Neuronal stem cell (in vitro differentiated cells): ENCODE data around the gene FHIT.

Source experiments
- DNase-seq: peaks from one replicate; pipeline ENCODE4 v3.0.0-alpha.2; 2013; ENCODE audit warnings: low spot score
- H2AFZ ChIP-seq: one replicate; pipeline ENCODE4 v1.6.1; 2013; ENCODE audit warnings: mild to moderate bottlenecking, low read length, inconsistent platforms
- H2AK5ac ChIP-seq: 2 replicates; pipeline ENCODE4 v1.6.1; 2013; ENCODE audit warnings: low read depth, mild to moderate bottlenecking, inconsistent platforms, low read length, moderate library complexity, mixed read lengths
- H2BK120ac ChIP-seq: 2 replicates; pipeline ENCODE4 v1.6.1; 2013; ENCODE audit warnings: low read depth, mild to moderate bottlenecking, inconsistent platforms, low read length, moderate library complexity, mixed read lengths
- H2BK12ac ChIP-seq: one replicate; pipeline ENCODE4 v1.6.1; 2013; ENCODE audit warnings: low read length, inconsistent platforms
- H2BK15ac ChIP-seq: 2 replicates; pipeline ENCODE4 v1.6.1; 2013; ENCODE audit warnings: mild to moderate bottlenecking, low read length, inconsistent platforms, mixed read lengths
- H2BK5ac ChIP-seq: one replicate; pipeline ENCODE4 v1.6.1; 2013; ENCODE audit warnings: inconsistent platforms, mild to moderate bottlenecking, low read length, moderate library complexity
- H3K14ac ChIP-seq: one replicate; pipeline ENCODE4 v1.6.1; 2013; ENCODE audit warnings: low read length, inconsistent platforms
- H3K18ac ChIP-seq: 2 replicates; pipeline ENCODE4 v1.6.1; 2013; ENCODE audit warnings: low read length, inconsistent platforms
- H3K23ac ChIP-seq: 2 replicates; pipeline ENCODE4 v1.6.1; 2013; ENCODE audit warnings: low read depth, mild to moderate bottlenecking, mixed read lengths, low read length, inconsistent platforms; ENCODE audit not compliant: poor library complexity
- H3K27ac ChIP-seq: replicated peaks from 3 replicates; pipeline ENCODE4 v1.5.1; 2013; ENCODE audit warnings: low read length, inconsistent platforms
- H3K27me3 ChIP-seq, 3 experiments: 2 replicates each; pipeline ENCODE4 v1.6.1; 2013; ENCODE audit warnings: low read length in 3 of 3, mild to moderate bottlenecking in 2 of 3, inconsistent platforms in 1 of 3, low read depth in 1 of 3, mixed read lengths in 1 of 3, moderate library complexity in 1 of 3; ENCODE audit not compliant: control insufficient read depth in 3 of 3, insufficient read depth in 3 of 3
- H3K36me3 ChIP-seq, 2 donors: replicated peaks in 1 of 2; 2 replicates each; pipeline ENCODE4 v1.6.1; 2013; ENCODE audit warnings: low read length in 2 of 2; ENCODE audit not compliant: control insufficient read depth in 2 of 2, insufficient read depth in 2 of 2
- H3K4ac ChIP-seq: 2 replicates; pipeline ENCODE4 v1.6.1; 2013; ENCODE audit warnings: inconsistent platforms, mild to moderate bottlenecking, low read length, moderate library complexity
- H3K4me1 ChIP-seq, 2 donors: 1 replicate in 1 of 2; 2 replicates in 1 of 2; pipeline ENCODE4 v1.6.1; 2013; ENCODE audit warnings: low read length in 2 of 2, low read depth in 1 of 2; ENCODE audit not compliant: control insufficient read depth in 2 of 2, insufficient read depth in 1 of 2
- H3K4me2 ChIP-seq: one replicate; pipeline ENCODE4 v1.6.1; 2013; ENCODE audit warnings: mild to moderate bottlenecking, low read length, inconsistent platforms; ENCODE audit not compliant: insufficient read depth, poor library complexity, severe bottlenecking
- H3K4me3 ChIP-seq, 2 donors: 2 replicates each; pipeline ENCODE4 v1.5.1; 2013; ENCODE audit warnings: low read length in 2 of 2, mild to moderate bottlenecking in 2 of 2, inconsistent platforms in 1 of 2, moderate library complexity in 1 of 2
- H3K79me1 ChIP-seq: one replicate; pipeline ENCODE4 v1.6.1; 2013; ENCODE audit warnings: low read depth, mild to moderate bottlenecking, inconsistent platforms, low read length, moderate library complexity
- H3K9ac ChIP-seq: one replicate; pipeline ENCODE4 v1.6.1; 2013; ENCODE audit warnings: mild to moderate bottlenecking, low read depth, low read length, inconsistent platforms; ENCODE audit not compliant: poor library complexity
- H3K9me3 ChIP-seq, 2 donors: replicated peaks in 1 of 2; 2 replicates each; pipeline versions ENCODE3 to v1.6.1; 2013; ENCODE audit warnings: low read length in 2 of 2, mild to moderate bottlenecking in 2 of 2, inconsistent platforms in 1 of 2, low read depth in 1 of 2, mixed read lengths in 1 of 2, moderate library complexity in 1 of 2; ENCODE audit not compliant: control insufficient read depth in 2 of 2, insufficient read depth in 1 of 2
- H4K8ac ChIP-seq: one replicate; pipeline ENCODE4 v1.6.1; 2013; ENCODE audit warnings: low read depth, mild to moderate bottlenecking, inconsistent platforms, low read length, moderate library complexity
- H4K91ac ChIP-seq: one replicate; pipeline ENCODE4 v1.6.1; 2013; ENCODE audit warnings: low read length, low read depth, mild to moderate bottlenecking, inconsistent platforms; ENCODE audit not compliant: poor library complexity
- WGBS, 2 donors: extraction: QIAGEN DNeasy Blood & Tissue Kit; methylation state at CpG; one replicate each; pipeline ENCODE4 v1.1.7; 2013; ENCODE audit warnings: missing lambda C conversion rate in 2 of 2, mixed read lengths in 1 of 2; ENCODE audit not compliant: insufficient read length in 2 of 2, insufficient replicate concordance in 1 of 2; ENCODE audit errors: extremely low coverage in 2 of 2; 5-methylcytosine and 5-hydroxymethylcytosine counted together

The FHIT gene

DNA sequence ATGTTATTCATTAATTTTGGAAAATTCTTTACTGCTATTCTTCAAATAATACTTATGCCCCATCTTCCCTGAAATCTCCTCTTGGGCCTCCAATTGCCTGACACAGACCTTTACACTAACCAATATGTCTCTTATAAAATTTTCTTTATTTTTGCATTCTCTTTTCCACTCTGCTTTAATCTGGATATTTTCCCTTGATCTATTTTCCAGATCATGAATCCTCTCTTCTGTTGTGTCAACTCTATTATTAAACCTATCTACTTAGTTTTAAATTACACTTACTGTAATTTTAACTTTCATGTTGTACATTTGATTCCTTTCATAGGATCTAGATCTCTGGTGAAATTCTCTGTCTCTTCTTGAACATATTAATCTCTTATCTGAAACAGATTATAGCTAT is 278.7 kb downstream of the FHIT start:
- Histone ChIP-seq H3K18ac (no peak overlapping the region), H3K27me3 (no peaks in the 10 kb centered on the region), H2AK5ac (no peak overlapping the region), H2BK120ac (no peak overlapping the region), H2BK15ac (no peak overlapping the region), H2AFZ (no peak overlapping the region), H2BK12ac (no peak overlapping the region), H4K91ac (no peak overlapping the region), H3K9ac (no peak overlapping the region), H3K79me1 (no peaks in the 10 kb centered on the region), H3K14ac (no peak overlapping the region), H3K27ac (no peak overlapping the region), H3K36me3 (no peaks in the 10 kb centered on the region), H3K4ac (no peak overlapping the region), H3K4me1 (no peaks in the 10 kb centered on the region), H3K4me3 (no peak overlapping the region), H3K23ac (no peak overlapping the region), H2BK5ac (no peak overlapping the region), H3K4me2 (no peak overlapping the region), H4K8ac (no peak overlapping the region), H3K9me3 (peaks cover 0 to 14% of the 10 kb centered on the region in 2 donors)
- no peak for DNase-seq

DNA sequence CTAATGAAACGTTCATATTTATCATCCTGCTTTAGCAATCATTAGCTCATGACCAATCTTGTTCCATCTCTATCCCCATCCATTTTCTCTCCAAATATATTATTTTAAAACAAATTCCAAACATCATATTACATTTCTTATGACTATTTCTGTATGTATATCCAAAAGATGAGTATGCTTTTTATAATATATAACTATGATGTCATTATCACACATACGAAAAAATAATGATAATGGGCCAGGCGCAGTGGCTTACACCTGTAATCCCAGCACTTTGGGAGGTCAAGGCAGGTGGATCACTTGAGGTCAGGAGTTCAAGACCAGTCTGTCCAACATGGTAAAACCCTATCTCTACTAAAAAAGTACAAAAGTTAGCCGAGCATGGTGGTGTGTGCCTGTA is 280.4 kb downstream of the FHIT start:
- DNase-seq: no peak
- H3K14ac ChIP-seq: no peak overlapping the region
- H3K18ac ChIP-seq: no peak overlapping the region
- H2AFZ ChIP-seq: no peak overlapping the region
- no CpG with 5 or more reads among the region's 4 CpGs for WGBS, 2 donors
- no peak overlapping the region for H4K8ac ChIP-seq
- no peaks in the 10 kb centered on the region for H3K79me1 ChIP-seq
- H3K36me3 ChIP-seq: no peaks in the 10 kb centered on the region
- H3K4me1 ChIP-seq: no peaks in the 10 kb centered on the region
- H3K27ac ChIP-seq: no peak overlapping the region
- H2BK120ac ChIP-seq: no peak overlapping the region
- H4K91ac ChIP-seq: no peak overlapping the region
- no peak overlapping the region for H3K9ac ChIP-seq
- no peaks in the 10 kb centered on the region for H3K27me3 ChIP-seq
- no peak overlapping the region for H2BK15ac ChIP-seq
- no peak overlapping the region for H3K4me2 ChIP-seq
- H3K9me3 ChIP-seq: peaks cover 0 to 14% of the 10 kb centered on the region in 2 donors
- H3K4ac ChIP-seq: no peak overlapping the region
- no peak overlapping the region for H2AK5ac ChIP-seq
- H2BK12ac ChIP-seq: no peak overlapping the region
- no peak overlapping the region for H3K23ac ChIP-seq
- no peak overlapping the region for H2BK5ac ChIP-seq
- H3K4me3 ChIP-seq: no peak overlapping the region

DNA sequence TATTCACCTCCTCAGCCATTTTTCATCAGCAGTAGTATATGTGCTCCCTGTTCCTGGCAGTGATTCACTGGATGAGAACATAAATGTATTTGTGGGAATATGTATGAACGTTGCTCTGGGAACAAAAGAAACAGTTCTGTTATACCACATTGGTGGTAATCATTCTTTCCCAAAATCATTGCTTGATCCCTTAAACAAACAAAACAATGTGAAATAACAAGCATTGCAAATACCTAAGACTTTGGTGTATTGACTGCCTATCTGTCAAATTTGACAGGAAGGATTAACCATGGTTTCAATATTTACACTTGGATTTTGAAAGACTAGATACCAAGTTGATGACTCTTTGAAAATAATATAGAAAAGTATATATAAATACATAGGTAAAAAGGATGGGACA is 284.1 kb downstream of the FHIT start:
- DNase-seq: no peak
- Histone ChIP-seq H3K79me1 (no peaks in the 10 kb centered on the region), H4K91ac (no peak overlapping the region), H2AK5ac (no peak overlapping the region), H2BK12ac (no peak overlapping the region), H2BK5ac (no peak overlapping the region), H3K4ac (no peak overlapping the region), H2BK120ac (no peak overlapping the region), H3K36me3 (no peaks in the 10 kb centered on the region), H3K14ac (no peak overlapping the region), H3K9me3 (peaks cover 0 to 3% of the 10 kb centered on the region in 2 donors), H3K9ac (no peak overlapping the region), H3K4me2 (no peak overlapping the region), H2BK15ac (no peak overlapping the region), H3K23ac (no peak overlapping the region), H2AFZ (no peak overlapping the region), H4K8ac (no peak overlapping the region), H3K4me1 (no peaks in the 10 kb centered on the region), H3K27me3 (no peaks in the 10 kb centered on the region), H3K27ac (no peak overlapping the region), H3K4me3 (no peak overlapping the region), H3K18ac (no peak overlapping the region)
- no CpG with 5 or more reads among the region's 1 CpG for WGBS, 2 donors

GRCh38 chr3:60957541-60957940 is 293.7 kb downstream of the FHIT start:
- no peak overlapping the region for H3K14ac ChIP-seq
- no peak overlapping the region for H4K91ac ChIP-seq
- H3K4me1 ChIP-seq: no peaks in the 10 kb centered on the region
- H3K23ac ChIP-seq: no peak overlapping the region
- no peak overlapping the region for H2BK5ac ChIP-seq
- H2BK12ac ChIP-seq: no peak overlapping the region
- no peaks in the 10 kb centered on the region for H3K79me1 ChIP-seq
- no peaks in the 10 kb centered on the region for H3K36me3 ChIP-seq
- no CpG with 5 or more reads among the region's 1 CpG for WGBS, 2 donors
- DNase-seq: no peak
- no peak overlapping the region for H4K8ac ChIP-seq
- no peak overlapping the region for H2BK15ac ChIP-seq
- no peaks in the 10 kb centered on the region for H3K27me3 ChIP-seq
- no peak overlapping the region for H3K4me3 ChIP-seq
- H3K9me3 ChIP-seq: peaks cover 0 to 4% of the 10 kb centered on the region in 2 donors
- H2AFZ ChIP-seq: no peak overlapping the region
- H3K4ac ChIP-seq: no peak overlapping the region
- no peak overlapping the region for H3K27ac ChIP-seq
- H3K4me2 ChIP-seq: no peak overlapping the region
- no peak overlapping the region for H3K18ac ChIP-seq
- no peak overlapping the region for H2AK5ac ChIP-seq
- no peak overlapping the region for H3K9ac ChIP-seq
- H2BK120ac ChIP-seq: no peak overlapping the region
